ENCODE measurements around the gene IGF2BP1. TPM values are rescaled to one million over a fixed set of nuclear protein-coding genes. Genes with fewer than 3 reads are reported as not detected.

Gene IGF2BP1
- total and polyA plus RNA-seq, 2 of the 8 experiments (the other 6 are each of a cell fraction or from before 2014, with no cell fraction given): 41.6 to 513 TPM

GRCh38 chr17:48995974-48996721 lies 1.0 kb upstream of the IGF2BP1 start (continued):
- TF ChIP-seq POU5F1 (IDR thresholded peaks at IDR 0.05; ENCODE audit: low read depth, low read length): no peak
- TF ChIP-seq BRCA1 (IDR thresholded peaks at IDR 0.05; ENCODE audit: low read depth, low read length): no peak
- TF ChIP-seq MAX (IDR thresholded peaks at IDR 0.05): peak; percentile 91
- TF ChIP-seq ATF2 (IDR thresholded peaks at IDR 0.05; ENCODE audit: low read length): no peak
- no peak; the same call in 1 of the 2 replicates for TF ChIP-seq GABPA (IDR thresholded peaks at IDR 0.05; ENCODE audit: borderline replicate concordance, insufficient read depth, low read length)
- no peak for TF ChIP-seq BCL11A (IDR thresholded peaks at IDR 0.05; ENCODE audit: low read depth in 2 of 2, low read length in 2 of 2)
- peak; percentile 80 for TF ChIP-seq USF2 (IDR thresholded peaks at IDR 0.05; ENCODE audit: low read length)
- no peak for TF ChIP-seq MAFK (IDR thresholded peaks at IDR 0.05; ENCODE audit: low read depth, low read length)
- TF ChIP-seq CBX5 (IDR thresholded peaks at IDR 0.05; ENCODE audit: low read depth, low read length): no peak
- no peak for TF ChIP-seq HDAC6 (IDR thresholded peaks at IDR 0.05; ENCODE audit: low read depth, low read length)
- TF ChIP-seq EGR1 (IDR thresholded peaks at IDR 0.05; ENCODE audit: borderline replicate concordance, low read depth, low read length): no peak; the same call in 1 of the 2 replicates
- TF ChIP-seq JUND (IDR thresholded peaks at IDR 0.05; ENCODE audit: low read length): 0 out of 2 replicates have a peak, but pooled peaks have one; percentile 3
- TF ChIP-seq CTCF (IDR thresholded peaks at IDR 0.05; ENCODE audit: control extremely low read depth in 1 of 3, insufficient read depth in 1 of 3, low read depth in 1 of 3, low read length in 3 of 3): no peak
- no peak for TF ChIP-seq JUN (IDR thresholded peaks at IDR 0.05; ENCODE audit: low read depth, low read length)
- TF ChIP-seq ZNF274 (IDR thresholded peaks at IDR 0.05; ENCODE audit: borderline replicate concordance, extremely low read depth, low read length): no peak
- TF ChIP-seq SP1 (IDR thresholded peaks at IDR 0.05; ENCODE audit: low read depth, low read length): peak; percentile 42; the same call in 1 of the 2 replicates
- no peak for TF ChIP-seq EP300 (IDR thresholded peaks at IDR 0.05; ENCODE audit: borderline replicate concordance in 1 of 2, low read depth in 2 of 2, low read length in 2 of 2)
- peak; percentile 88 for TF ChIP-seq ASH2L (IDR thresholded peaks at IDR 0.05; ENCODE audit: low read length)
